ENCODE measurements around the gene SEC62.

DNA sequence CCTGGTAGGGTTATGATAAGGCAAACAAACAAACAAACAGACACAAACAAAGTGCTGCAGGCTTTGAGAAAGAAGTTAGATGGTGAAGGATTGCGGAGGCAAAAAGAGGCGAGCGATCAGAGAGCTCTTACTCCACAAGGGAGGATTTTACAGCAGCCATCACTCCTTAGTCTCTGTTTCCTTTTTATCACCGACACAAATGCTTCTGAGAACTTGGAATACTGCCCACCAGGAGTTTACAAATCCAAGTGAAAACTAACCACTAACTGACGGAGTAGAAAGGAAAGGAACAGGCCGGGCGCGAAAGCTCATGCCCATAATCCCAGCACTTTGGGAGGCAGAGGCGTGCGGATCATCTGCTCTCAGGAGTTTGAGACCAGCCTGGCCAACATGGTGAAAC is 35.6 kb downstream of the SEC62 start:
- TF ChIP-seq, protein P1, sequence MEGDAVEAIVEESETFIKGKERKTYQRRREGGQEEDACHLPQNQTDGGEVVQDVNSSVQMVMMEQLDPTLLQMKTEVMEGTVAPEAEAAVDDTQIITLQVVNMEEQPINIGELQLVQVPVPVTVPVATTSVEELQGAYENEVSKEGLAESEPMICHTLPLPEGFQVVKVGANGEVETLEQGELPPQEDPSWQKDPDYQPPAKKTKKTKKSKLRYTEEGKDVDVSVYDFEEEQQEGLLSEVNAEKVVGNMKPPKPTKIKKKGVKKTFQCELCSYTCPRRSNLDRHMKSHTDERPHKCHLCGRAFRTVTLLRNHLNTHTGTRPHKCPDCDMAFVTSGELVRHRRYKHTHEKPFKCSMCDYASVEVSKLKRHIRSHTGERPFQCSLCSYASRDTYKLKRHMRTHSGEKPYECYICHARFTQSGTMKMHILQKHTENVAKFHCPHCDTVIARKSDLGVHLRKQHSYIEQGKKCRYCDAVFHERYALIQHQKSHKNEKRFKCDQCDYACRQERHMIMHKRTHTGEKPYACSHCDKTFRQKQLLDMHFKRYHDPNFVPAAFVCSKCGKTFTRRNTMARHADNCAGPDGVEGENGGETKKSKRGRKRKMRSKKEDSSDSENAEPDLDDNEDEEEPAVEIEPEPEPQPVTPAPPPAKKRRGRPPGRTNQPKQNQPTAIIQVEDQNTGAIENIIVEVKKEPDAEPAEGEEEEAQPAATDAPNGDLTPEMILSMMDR (IDR thresholded peaks at IDR 0.05), result no peak
- TF ChIP-seq ZFX (IDR thresholded peaks at IDR 0.05; ENCODE audit: borderline replicate concordance), result no peak

Data from 22Rv1 (cell line).